NB4 (cell line): ENCODE data around the gene ENHO.

Experiments
- CTCF ChIP-seq: IDR thresholded peaks from one replicate; pipeline ENCODE4 v1.5.1; 2012; ENCODE audit warnings: low read depth, low read length
- MAX ChIP-seq: IDR thresholded peaks from 2 replicates; pipeline ENCODE4 v1.6.1; 2011; ENCODE audit warnings: low read depth, low read length
- MYC ChIP-seq: IDR thresholded peaks from 2 replicates; pipeline ENCODE4 v1.6.1; 2011; ENCODE audit warnings: low read depth, low read length

GRCh38 chr9:34547960-34548611 lies 25.3 kb upstream of the ENHO start:
- TF ChIP-seq CTCF (peak; percentile 95), MYC (no peak), MAX (no peak)
